ENCODE results near the gene CALCOCO1. TPM values are rescaled to one million over a fixed set of nuclear protein-coding genes. Genes with fewer than 3 reads are reported as not detected.

CALCOCO1 gene
- polyA plus RNA-seq, 1 donor from 2014 or later = 52.0 TPM

GRCh38 chr12:53703756-53704155, 23.5 kb downstream of the CALCOCO1 start:
- Mint-ChIP-seq H3K27me3 (peaks cover 52% of the 10 kb centered on the region), H3K9me3 (no peaks in the 10 kb centered on the region), H3K4me3 (no peak overlapping the region), H3K27ac (no peak overlapping the region), H3K36me3 (peaks cover 2% of the 10 kb centered on the region), H3K4me1 (no peaks in the 10 kb centered on the region)

GRCh38 chr12:53701518-53702264, 25.6 kb downstream of the CALCOCO1 start:
- no peak overlapping the region for H3K4me3 Mint-ChIP-seq
- peaks cover 60% of the 10 kb centered on the region for H3K27me3 Mint-ChIP-seq
- H3K9me3 Mint-ChIP-seq = no peaks in the 10 kb centered on the region
- no peak overlapping the region for H3K27ac Mint-ChIP-seq
- peaks cover 2% of the 10 kb centered on the region for H3K36me3 Mint-ChIP-seq
- peaks cover 4 to 7% (median 5%) of the 10 kb centered on the region in 3 donors for H3K4me1 Mint-ChIP-seq

GRCh38 chr12:53700567-53700966, 26.7 kb downstream of the CALCOCO1 start:
- no peak overlapping the region for H3K4me3 Mint-ChIP-seq
- no peak overlapping the region for H3K27ac Mint-ChIP-seq
- peaks cover 61% of the 10 kb centered on the region for H3K27me3 Mint-ChIP-seq
- H3K9me3 Mint-ChIP-seq = no peaks in the 10 kb centered on the region
- no peaks in the 10 kb centered on the region for H3K36me3 Mint-ChIP-seq
- peaks cover 13 to 18% (median 14%) of the 10 kb centered on the region in 3 donors for H3K4me1 Mint-ChIP-seq

- H3K4me3 Mint-ChIP-seq = no peak overlapping the region
- peaks cover 19 to 24% (median 19%) of the 10 kb centered on the region in 3 donors for H3K4me1 Mint-ChIP-seq
- H3K27me3 Mint-ChIP-seq = peaks cover 65% of the 10 kb centered on the region
- H3K9me3 Mint-ChIP-seq = no peaks in the 10 kb centered on the region
- H3K36me3 Mint-ChIP-seq = no peaks in the 10 kb centered on the region
- no peak overlapping the region for H3K27ac Mint-ChIP-seq
These were observed 27.6 kb downstream of the CALCOCO1 start for GRCh38 chr12:53699678-53700025.

GRCh38 chr12:53698948-53699677, 28.1 kb downstream of the CALCOCO1 start:
- Mint-ChIP-seq H3K4me3 (no peak overlapping the region), H3K9me3 (no peaks in the 10 kb centered on the region), H3K27ac (peak overlapping the region in 2 of 3 donors; percentile 1 to 25), H3K36me3 (no peaks in the 10 kb centered on the region), H3K27me3 (peaks cover 69% of the 10 kb centered on the region), H3K4me1 (peaks cover 23 to 28% (median 24%) of the 10 kb centered on the region in 3 donors)

- H3K9me3 Mint-ChIP-seq = peaks cover 0 to 2% (median 0%) of the 10 kb centered on the region in 3 donors
- peak overlapping the region; percentile 47 to 86 (median 71) for H3K4me3 Mint-ChIP-seq
- no peaks in the 10 kb centered on the region for H3K36me3 Mint-ChIP-seq
- peak overlapping the region in 2 of 3 donors; percentile 17 to 19 for H3K27ac Mint-ChIP-seq
- H3K27me3 Mint-ChIP-seq = peaks cover 64% of the 10 kb centered on the region
- H3K4me1 Mint-ChIP-seq = peaks cover 23 to 28% (median 26%) of the 10 kb centered on the region in 3 donors
These were observed 30.5 kb downstream of the CALCOCO1 start for GRCh38 chr12:53696655-53697331.

- peaks cover 23 to 28% (median 26%) of the 10 kb centered on the region in 3 donors for H3K4me1 Mint-ChIP-seq
- peak overlapping the region; percentile 47 to 86 (median 59) for H3K4me3 Mint-ChIP-seq
- peaks cover 0 to 2% (median 0%) of the 10 kb centered on the region in 3 donors for H3K9me3 Mint-ChIP-seq
- peaks cover 62% of the 10 kb centered on the region for H3K27me3 Mint-ChIP-seq
- no peaks in the 10 kb centered on the region for H3K36me3 Mint-ChIP-seq
- peak overlapping the region in 1 of 3 donors; percentile 19 for H3K27ac Mint-ChIP-seq
These were observed 31.0 kb downstream of the CALCOCO1 start for GRCh38 chr12:53696285-53696654.

- H3K4me3 Mint-ChIP-seq = peak overlapping the region; percentile 63 to 88 (median 74)
- peaks cover 23 to 28% (median 26%) of the 10 kb centered on the region in 3 donors for H3K4me1 Mint-ChIP-seq
- H3K36me3 Mint-ChIP-seq = no peaks in the 10 kb centered on the region
- H3K9me3 Mint-ChIP-seq = peaks cover 0 to 2% (median 0%) of the 10 kb centered on the region in 3 donors
- peak overlapping the region in 1 of 3 donors; percentile 93 for H3K27ac Mint-ChIP-seq
- H3K27me3 Mint-ChIP-seq = peaks cover 61% of the 10 kb centered on the region
These were observed 31.8 kb downstream of the CALCOCO1 start for GRCh38 chr12:53695152-53696145.

GRCh38 chr12:53694756-53695151, 32.5 kb downstream of the CALCOCO1 start:
- H3K9me3 Mint-ChIP-seq = peaks cover 0 to 2% (median 0%) of the 10 kb centered on the region in 3 donors
- H3K4me1 Mint-ChIP-seq = peaks cover 23 to 28% (median 26%) of the 10 kb centered on the region in 3 donors
- H3K36me3 Mint-ChIP-seq = no peaks in the 10 kb centered on the region
- peak overlapping the region in 1 of 3 donors; percentile 93 for H3K27ac Mint-ChIP-seq
- H3K27me3 Mint-ChIP-seq = peaks cover 58% of the 10 kb centered on the region
- H3K4me3 Mint-ChIP-seq = peak overlapping the region; percentile 45 to 88 (median 72)

GRCh38 chr12:53688134-53688533, 39.1 kb downstream of the CALCOCO1 start:
- peaks cover 21% of the 10 kb centered on the region for H3K27me3 Mint-ChIP-seq

GRCh38 chr12:53686436-53686835, 40.8 kb downstream of the CALCOCO1 start:
- Mint-ChIP-seq H3K9me3 (peaks cover 0 to 2% (median 0%) of the 10 kb centered on the region in 3 donors), H3K27me3 (peaks cover 15% of the 10 kb centered on the region), H3K4me3 (no peak overlapping the region), H3K36me3 (no peaks in the 10 kb centered on the region), H3K27ac (no peak overlapping the region), H3K4me1 (no peaks in the 10 kb centered on the region)

More at GRCh38 chr12:53688134-53688533, 39.1 kb downstream of the CALCOCO1 start:
- H3K36me3 Mint-ChIP-seq = no peaks in the 10 kb centered on the region
- no peak overlapping the region for H3K27ac Mint-ChIP-seq
- no peaks in the 10 kb centered on the region for H3K4me1 Mint-ChIP-seq
- no peak overlapping the region for H3K4me3 Mint-ChIP-seq
- H3K9me3 Mint-ChIP-seq = peaks cover 0 to 2% (median 2%) of the 10 kb centered on the region in 3 donors

GRCh38 chr12:53684654-53685220, 42.5 kb downstream of the CALCOCO1 start:
- no peak overlapping the region for H3K27ac Mint-ChIP-seq
- H3K36me3 Mint-ChIP-seq = no peaks in the 10 kb centered on the region
- no peaks in the 10 kb centered on the region for H3K4me1 Mint-ChIP-seq
- peaks cover 12% of the 10 kb centered on the region for H3K27me3 Mint-ChIP-seq
- H3K9me3 Mint-ChIP-seq = peaks cover 0 to 2% (median 0%) of the 10 kb centered on the region in 3 donors
- no peak overlapping the region for H3K4me3 Mint-ChIP-seq

GRCh38 chr12:53683983-53684382, 43.3 kb downstream of the CALCOCO1 start:
- H3K27me3 Mint-ChIP-seq = peaks cover 14% of the 10 kb centered on the region
- H3K9me3 Mint-ChIP-seq = peaks cover 0 to 2% (median 2%) of the 10 kb centered on the region in 3 donors
- no peaks in the 10 kb centered on the region for H3K4me1 Mint-ChIP-seq
- no peak overlapping the region for H3K4me3 Mint-ChIP-seq
- no peak overlapping the region for H3K27ac Mint-ChIP-seq
- no peaks in the 10 kb centered on the region for H3K36me3 Mint-ChIP-seq

GRCh38 chr12:53683494-53683893, 43.8 kb downstream of the CALCOCO1 start:
- Mint-ChIP-seq H3K4me3 (no peak overlapping the region), H3K9me3 (peaks cover 0 to 2% (median 0%) of the 10 kb centered on the region in 3 donors), H3K36me3 (no peaks in the 10 kb centered on the region), H3K27me3 (peaks cover 15% of the 10 kb centered on the region), H3K4me1 (no peaks in the 10 kb centered on the region), H3K27ac (no peak overlapping the region)

All from IgD-negative memory B cell (primary cell).